ENCODE results near the gene EIF5AL1. TPM values are rescaled to one million over a fixed set of nuclear protein-coding genes. Genes with fewer than 3 reads are reported as not detected.

Gene EIF5AL1
- 0.35 and 0.38 TPM in 2 replicates for total RNA-seq (ENCODE audit: low replicate concordance)

GRCh38 chr10:79511891-79512583 lies at the start of gene EIF5AL1:
TSS of gene EIF5AL1 (plus strand) at chr10:79512533. CDS start at chr10:79512650, 117 bp downstream.

GRCh38 chr10:79560160-79560709 lies 47.9 kb downstream of the EIF5AL1 start, which contains the start of gene SFTPA2:
TSS of gene SFTPA2 (minus strand) at chr10:79560407. CDS start at chr10:79559483, 924 bp downstream.

Other genes with a start within 250 kb of the EIF5AL1 start
- 17.1 and 46.5 TPM in 2 replicates for gene PPIF, start 165.1 kb upstream of the EIF5AL1 start, total RNA-seq (ENCODE audit: low replicate concordance)
- 16.7 and 17.6 TPM in 2 replicates for gene ZCCHC24, start 66.9 kb upstream of the EIF5AL1 start, total RNA-seq (ENCODE audit: low replicate concordance)
- gene SFTPA2, start 47.9 kb downstream of the EIF5AL1 start, total RNA-seq (ENCODE audit: low replicate concordance) = not detected in 2 replicates
- gene SFTPA1, start 98.4 kb downstream of the EIF5AL1 start, total RNA-seq (ENCODE audit: low replicate concordance) = not detected in 2 replicates
- gene NUTM2B, start 190.7 kb downstream of the EIF5AL1 start, total RNA-seq (ENCODE audit: low replicate concordance) = 0.30 TPM in 1 of 2 replicates, not detected in the other

Data from smooth muscle cell of the coronary artery (primary cell).